Activated naive CD8-positive, alpha-beta T cell (primary cell): ENCODE measurements around the gene GIMAP8.

Experiments used
- H3K27ac Mint-ChIP-seq: one replicate; pipeline ENCODE4 v1.8.0; 2021; ENCODE audit warnings: mixed read lengths
- H3K27me3 Mint-ChIP-seq: one replicate; pipeline ENCODE4 v1.8.0; 2021; ENCODE audit warnings: mixed read lengths
- H3K36me3 Mint-ChIP-seq: one replicate; pipeline ENCODE4 v1.8.0; 2021; ENCODE audit warnings: mixed read lengths
- H3K4me1 Mint-ChIP-seq: one replicate; pipeline ENCODE4 v1.8.0; 2021; ENCODE audit warnings: low read depth, mixed read lengths
- H3K4me3 Mint-ChIP-seq: one replicate; pipeline ENCODE4 v1.8.0; 2021; ENCODE audit warnings: mild to moderate bottlenecking, mixed read lengths
- H3K9me3 Mint-ChIP-seq: one replicate; pipeline ENCODE4 v1.8.0; 2021; ENCODE audit warnings: low read depth, mixed read lengths

The GIMAP8 gene

DNA sequence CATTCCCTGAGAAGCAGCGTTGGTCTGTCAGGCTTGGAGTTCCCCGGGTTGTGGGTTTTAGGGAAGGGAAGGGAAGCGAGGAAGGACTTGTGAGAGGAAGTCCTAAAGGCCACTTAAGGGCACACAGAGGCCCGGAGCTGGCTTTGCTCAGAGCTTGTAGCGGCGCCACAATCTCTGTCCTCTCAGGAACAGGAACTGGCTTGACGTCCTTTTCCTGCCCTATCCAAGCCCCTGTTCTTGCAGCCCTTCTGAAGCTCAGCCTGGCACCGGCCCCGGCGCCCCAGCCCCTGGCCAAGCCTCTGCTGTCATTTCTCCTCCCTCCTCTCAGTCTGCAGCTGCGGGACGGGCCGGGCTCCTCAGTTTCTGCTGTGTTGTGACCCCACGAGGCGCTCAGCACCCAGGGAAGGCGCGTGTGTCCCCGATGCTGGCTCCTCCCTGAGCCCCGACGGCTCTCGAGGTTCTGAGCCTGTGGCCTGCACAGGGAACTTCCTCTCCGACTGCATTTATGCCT lies at the start of gene GIMAP8:
Gene GIMAP8, plus strand, starts transcription at position 140 of the 511 bp plus-strand sequence. CDS start 16,069 bp downstream, outside the sequence.
- peaks cover 70% of the 10 kb centered on the region for H3K4me1 Mint-ChIP-seq

DNA sequence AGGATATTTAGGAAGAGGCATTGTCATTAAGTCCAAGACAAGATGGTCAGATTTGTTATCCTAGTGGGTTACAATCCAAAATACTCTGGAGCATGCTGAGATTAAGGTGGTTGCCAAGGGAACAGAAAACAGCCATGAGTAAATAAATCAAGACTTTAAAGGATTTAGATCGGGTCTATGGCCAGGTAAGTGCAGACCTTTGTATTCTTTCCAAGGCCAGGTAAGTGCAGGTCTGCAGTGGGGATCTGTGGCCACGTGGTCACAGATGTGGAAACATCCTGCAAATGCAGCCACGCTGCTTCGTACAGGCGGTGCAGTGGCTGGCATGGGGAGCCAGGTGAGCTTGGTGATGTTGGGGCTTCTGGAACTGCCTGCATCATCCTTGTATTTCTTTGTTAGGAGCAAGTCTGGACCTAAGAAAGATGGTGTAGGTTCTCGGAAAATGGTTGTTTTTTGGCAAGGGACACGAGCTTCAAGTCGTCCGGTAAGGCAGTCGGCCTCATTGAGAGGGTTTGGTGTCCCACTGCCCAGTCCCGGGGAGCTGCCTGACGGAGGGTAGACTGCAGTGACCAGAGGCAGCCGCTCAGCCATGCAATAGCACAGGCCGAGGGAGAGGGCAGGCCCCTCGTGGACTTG lies 49.5 kb upstream of the GIMAP8 start:
- Mint-ChIP-seq H3K36me3 (no peaks in the 10 kb centered on the region), H3K27ac (no peak overlapping the region)

More for the DNA sequence above, at the start of gene GIMAP8:
- Mint-ChIP-seq H3K4me3 (peak within 1 kb of the TSS; percentile 99), H3K36me3 (peaks cover 9% of the 10 kb centered on the region), H3K27me3 (no peaks in the 10 kb centered on the region), H3K27ac (peak within 1 kb of the TSS; percentile 99), H3K9me3 (no peaks in the 10 kb centered on the region)

DNA sequence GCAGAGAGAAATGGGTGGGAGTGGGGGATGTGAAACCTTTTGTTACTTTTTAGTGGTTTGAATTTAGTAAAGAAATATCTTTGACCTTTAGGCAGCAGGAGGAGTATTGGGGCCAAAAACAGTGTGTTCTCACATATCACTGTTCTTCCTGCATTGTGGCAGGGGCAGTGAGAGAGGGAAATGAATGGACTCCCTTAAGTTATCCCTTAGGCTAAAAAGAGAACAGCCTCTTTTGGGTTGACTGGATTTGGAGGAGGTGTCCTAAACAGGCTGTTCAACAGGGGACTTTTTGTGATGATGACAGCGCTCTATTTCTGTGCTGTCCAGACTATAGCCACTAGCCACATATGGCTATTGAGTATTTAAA lies 49.0 kb upstream of the GIMAP8 start:
- Mint-ChIP-seq H3K27ac (no peak overlapping the region), H3K4me3 (no peak overlapping the region), H3K4me1 (peaks cover 23% of the 10 kb centered on the region), H3K9me3 (no peaks in the 10 kb centered on the region), H3K36me3 (no peaks in the 10 kb centered on the region), H3K27me3 (no peaks in the 10 kb centered on the region)

More for the DNA sequence above, 49.5 kb upstream of the GIMAP8 start:
- Mint-ChIP-seq H3K27me3 (no peaks in the 10 kb centered on the region), H3K9me3 (no peaks in the 10 kb centered on the region), H3K4me3 (no peak overlapping the region), H3K4me1 (peaks cover 18% of the 10 kb centered on the region)

DNA sequence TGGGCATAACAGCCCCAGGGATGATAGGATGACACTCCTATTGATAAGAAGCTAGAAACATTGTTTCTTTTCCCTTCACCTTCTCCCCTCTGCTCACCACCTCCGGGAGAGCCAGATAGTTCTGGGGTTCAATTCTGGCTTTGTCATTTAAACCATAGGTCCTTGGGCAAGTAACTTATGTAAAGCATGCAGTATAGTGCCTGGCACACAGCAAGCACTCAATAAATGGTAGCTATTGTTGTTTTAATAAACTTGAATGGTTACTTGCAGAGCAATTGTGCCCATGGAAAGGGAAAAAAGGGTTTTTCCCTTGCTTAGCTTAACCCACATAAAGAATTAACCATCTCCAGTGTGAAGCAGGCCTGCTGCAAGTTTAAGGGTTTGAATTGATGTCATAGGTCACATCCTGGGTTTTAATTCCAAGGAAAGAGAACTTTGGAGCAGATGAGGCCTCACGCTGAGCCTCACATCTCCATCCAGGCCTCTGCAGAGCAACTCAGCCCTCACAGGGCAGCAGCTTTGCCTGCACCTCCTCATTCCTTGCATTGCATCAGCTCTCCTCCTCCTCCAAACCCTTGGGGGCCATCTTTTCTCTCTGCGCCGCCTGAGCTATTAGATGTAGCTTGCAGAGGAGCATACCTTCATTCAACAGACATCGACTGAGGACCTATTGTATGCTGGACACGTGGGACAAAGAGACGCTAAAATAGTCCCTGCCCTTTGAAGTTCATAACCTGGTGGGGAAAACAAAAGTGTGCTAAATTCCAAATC lies 48.4 kb upstream of the GIMAP8 start:
- Mint-ChIP-seq H3K27me3 (no peaks in the 10 kb centered on the region), H3K4me3 (no peak overlapping the region), H3K4me1 (peaks cover 29% of the 10 kb centered on the region), H3K27ac (peak overlapping the region; percentile 51), H3K9me3 (no peaks in the 10 kb centered on the region), H3K36me3 (peaks cover under 1% of the 10 kb centered on the region)

DNA sequence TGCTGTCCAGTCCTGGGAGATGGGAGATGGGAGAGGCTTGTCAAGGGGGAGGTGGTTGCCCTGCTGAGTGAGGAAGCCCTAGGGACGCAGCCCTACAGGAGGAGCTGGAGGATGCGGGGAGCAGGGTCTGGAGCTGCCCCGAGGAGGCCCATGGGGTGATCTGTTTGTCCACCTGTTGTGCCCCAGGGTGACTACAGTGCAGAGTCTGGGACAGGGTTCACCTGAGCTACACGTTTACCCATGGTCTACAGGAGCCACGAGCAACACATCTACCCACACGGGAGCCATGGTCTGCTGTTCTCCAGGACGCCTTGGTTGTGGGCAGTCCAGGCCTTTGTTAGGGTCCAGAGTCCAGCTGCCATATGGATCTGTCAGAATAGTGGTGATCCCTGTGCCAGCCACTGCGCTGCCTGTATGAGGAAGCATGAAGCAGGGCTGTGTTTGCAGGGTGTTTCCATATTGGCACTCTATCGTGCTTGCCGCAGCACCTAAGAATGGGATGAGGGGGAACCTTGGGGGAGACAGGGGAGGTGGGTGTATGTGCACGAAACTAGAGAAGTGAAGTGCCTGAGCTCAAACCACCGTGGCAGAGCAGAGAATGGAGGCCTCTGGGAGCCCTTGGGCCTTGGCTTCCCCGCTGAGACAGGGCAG lies 47.6 kb upstream of the GIMAP8 start:
- Mint-ChIP-seq H3K9me3 (no peaks in the 10 kb centered on the region), H3K4me1 (peaks cover 31% of the 10 kb centered on the region), H3K36me3 (peaks cover 2% of the 10 kb centered on the region), H3K27me3 (no peaks in the 10 kb centered on the region), H3K27ac (peak overlapping the region; percentile 75), H3K4me3 (peak overlapping the region; percentile 61)

DNA sequence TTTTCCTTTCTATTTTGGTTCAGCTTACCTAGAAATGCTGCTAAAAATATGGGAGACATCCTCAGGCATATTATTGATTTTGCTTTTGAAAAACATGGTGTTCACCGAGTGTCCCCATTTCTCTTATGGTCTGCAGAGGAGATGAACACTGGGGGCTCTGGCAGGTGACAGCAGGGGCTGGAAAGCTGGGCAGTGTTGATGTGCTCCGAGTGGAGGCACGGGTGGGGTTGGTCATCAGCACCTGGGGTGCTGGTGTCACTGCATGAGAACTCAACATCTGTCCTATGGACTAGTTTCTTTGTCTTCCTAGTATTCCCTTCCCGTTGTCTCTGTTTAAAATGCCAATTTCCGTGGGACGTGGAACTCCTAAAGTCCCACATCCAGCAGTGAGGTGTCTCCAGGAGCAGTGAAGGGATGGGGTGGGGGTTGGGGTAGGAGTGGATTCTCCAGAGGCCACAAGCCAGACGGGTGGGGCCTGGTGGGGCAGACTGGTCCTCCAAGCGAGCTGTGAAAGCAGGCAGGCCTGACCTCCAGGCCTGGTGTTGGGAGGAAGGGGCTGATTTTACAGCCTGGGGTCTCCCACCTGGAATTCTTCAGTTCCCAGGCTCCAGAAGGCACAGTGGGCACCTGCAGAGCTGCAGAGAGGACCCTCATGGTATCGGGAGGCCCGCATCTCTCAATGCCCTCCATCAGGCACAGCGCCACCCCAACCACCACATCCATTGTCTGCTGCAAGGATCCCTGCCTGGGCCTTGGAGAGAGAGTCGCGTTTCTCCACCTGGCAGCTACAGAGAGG lies 46.9 kb upstream of the GIMAP8 start:
- H3K27me3 Mint-ChIP-seq, result no peaks in the 10 kb centered on the region
- peaks cover 33% of the 10 kb centered on the region for H3K4me1 Mint-ChIP-seq
- no peaks in the 10 kb centered on the region for H3K9me3 Mint-ChIP-seq
- H3K27ac Mint-ChIP-seq, result peak overlapping the region; percentile 95
- peaks cover 2% of the 10 kb centered on the region for H3K36me3 Mint-ChIP-seq
- peak overlapping the region; percentile 88 for H3K4me3 Mint-ChIP-seq

DNA sequence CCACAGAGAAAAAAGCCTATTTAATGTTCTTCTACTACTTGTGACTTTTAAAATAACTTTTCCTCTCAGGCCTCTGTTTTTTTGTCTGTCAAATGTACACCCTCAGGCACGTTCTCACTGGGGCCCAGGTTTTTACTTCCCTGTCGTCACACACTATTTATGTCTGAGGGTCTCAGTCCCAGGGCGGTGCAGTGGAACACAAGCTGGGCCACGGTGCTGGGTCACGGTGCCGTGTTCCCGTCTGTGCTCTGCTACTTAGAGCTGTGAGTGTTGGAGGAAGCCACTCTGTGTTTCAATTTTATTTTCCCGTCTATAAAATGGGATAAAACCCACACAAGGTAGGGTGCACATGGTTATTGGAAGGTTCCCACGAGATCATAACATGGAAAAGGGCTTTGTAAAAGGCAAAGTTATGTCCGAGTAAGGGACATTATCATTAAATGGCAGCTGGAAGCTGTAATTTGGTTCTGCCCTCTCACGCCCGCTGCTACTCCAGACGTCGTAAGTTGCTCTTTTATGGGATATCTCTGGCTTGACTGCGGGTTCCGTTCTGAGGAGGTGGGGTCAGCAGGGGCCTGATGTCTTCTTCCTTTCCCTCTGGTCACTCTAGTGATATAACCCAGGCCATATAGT lies 46.1 kb upstream of the GIMAP8 start:
- peaks cover 37% of the 10 kb centered on the region for H3K4me1 Mint-ChIP-seq
- no peaks in the 10 kb centered on the region for H3K27me3 Mint-ChIP-seq
- H3K9me3 Mint-ChIP-seq, result no peaks in the 10 kb centered on the region
- H3K4me3 Mint-ChIP-seq, result peak overlapping the region; percentile 88
- H3K27ac Mint-ChIP-seq, result peak overlapping the region; percentile 95
- H3K36me3 Mint-ChIP-seq, result peaks cover 2% of the 10 kb centered on the region

DNA sequence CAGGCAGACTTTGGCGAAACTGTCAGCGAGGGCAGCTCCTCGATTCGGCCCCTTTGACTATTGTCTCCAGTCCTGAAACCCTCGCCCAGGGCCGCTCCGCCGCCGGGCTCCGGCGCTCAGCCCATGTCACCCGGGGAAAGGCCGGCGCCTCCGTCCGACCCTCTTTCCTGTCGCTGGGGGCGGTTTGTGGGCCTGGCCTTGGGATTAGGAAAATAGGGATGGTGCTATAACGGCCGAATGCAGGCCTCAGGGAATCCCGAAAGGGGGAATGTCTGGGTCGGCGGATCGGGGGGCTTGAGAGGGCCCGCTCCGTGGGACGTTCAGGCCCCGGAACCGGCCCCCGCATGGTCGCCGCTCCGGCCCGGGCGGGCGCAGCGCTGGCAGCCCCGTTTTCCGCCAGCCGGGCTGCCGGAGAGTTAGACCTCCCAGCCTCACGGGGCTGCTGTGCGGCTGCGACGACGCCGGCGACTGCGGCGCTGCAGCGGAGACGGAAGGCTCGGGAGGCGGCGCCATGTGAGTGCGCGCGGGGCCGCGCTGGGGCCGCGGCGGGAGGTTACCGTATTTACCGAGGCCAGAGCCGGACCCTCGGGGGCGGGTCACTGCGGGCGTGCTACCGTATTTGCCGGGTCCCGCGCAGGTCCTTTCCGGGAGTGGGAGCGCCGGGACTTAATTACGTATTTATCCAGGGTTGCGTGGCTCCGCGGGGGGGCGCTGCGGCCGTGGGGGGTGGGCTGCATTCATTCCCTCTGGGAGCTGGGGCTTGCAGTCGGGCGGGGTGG lies 45.4 kb upstream of the GIMAP8 start:
- peaks cover 37% of the 10 kb centered on the region for H3K4me1 Mint-ChIP-seq
- H3K4me3 Mint-ChIP-seq, result peak overlapping the region; percentile 94

DNA sequence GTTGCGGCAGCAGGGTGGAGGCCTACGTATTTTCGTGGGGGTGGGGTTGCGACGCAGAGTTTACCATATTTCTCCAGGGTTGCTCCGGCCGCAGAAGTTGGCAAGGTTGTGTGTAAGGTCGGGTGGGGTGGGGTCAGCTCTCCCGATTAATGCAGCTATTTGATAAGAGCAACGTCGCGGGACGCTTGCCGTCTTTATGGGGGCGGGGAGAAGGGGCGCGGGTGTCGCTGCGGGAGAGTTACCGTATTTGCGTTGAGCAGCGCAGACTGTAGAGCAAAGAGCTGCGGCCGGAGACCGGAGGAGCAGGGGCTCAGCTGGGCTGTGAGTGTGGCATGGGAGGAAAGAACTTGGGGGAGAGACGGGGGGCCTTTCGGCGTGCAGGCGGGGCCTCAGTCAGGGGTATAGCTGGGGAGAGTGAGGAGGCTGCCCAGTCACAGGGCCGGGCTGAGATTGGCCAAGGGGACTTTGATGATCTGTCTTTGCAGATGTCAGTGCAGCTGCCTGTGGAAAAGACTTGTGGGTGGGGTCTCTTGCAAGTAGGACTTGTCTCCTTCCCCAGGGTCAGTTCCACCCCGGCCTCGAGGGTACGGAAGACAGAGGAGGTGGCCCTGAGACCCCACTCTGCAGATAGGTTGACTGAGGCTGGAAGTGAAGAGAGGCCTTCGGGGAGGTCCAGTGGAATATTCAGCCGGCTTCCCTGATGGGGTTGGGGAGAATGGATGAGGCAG lies 44.7 kb upstream of the GIMAP8 start:
- peak overlapping the region; percentile 98 for H3K27ac Mint-ChIP-seq
- H3K36me3 Mint-ChIP-seq, result peaks cover 2% of the 10 kb centered on the region
- H3K4me1 Mint-ChIP-seq, result peaks cover 37% of the 10 kb centered on the region
- peak overlapping the region; percentile 94 for H3K4me3 Mint-ChIP-seq
- no peaks in the 10 kb centered on the region for H3K9me3 Mint-ChIP-seq
- no peaks in the 10 kb centered on the region for H3K27me3 Mint-ChIP-seq

More for the DNA sequence above, 45.4 kb upstream of the GIMAP8 start:
- H3K9me3 Mint-ChIP-seq, result no peaks in the 10 kb centered on the region
- peak overlapping the region; percentile 98 for H3K27ac Mint-ChIP-seq
- H3K27me3 Mint-ChIP-seq, result no peaks in the 10 kb centered on the region
- peaks cover 2% of the 10 kb centered on the region for H3K36me3 Mint-ChIP-seq

DNA sequence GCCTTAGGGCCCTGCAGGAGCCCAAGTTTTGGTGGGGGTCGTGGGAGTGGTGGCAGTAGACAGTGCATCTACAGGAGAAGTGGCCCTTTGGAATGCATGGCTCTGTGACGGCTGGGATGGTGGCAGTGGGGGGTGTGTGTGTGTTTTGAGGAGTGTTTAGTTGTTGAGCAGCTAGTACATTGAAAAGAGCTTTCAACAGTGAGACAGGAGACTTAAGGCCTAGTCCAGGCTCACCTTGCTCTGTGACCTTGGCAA lies 44.2 kb upstream of the GIMAP8 start:
- peak overlapping the region; percentile 98 for H3K27ac Mint-ChIP-seq
- H3K27me3 Mint-ChIP-seq, result no peaks in the 10 kb centered on the region
- H3K4me1 Mint-ChIP-seq, result peaks cover 36% of the 10 kb centered on the region
- no peaks in the 10 kb centered on the region for H3K9me3 Mint-ChIP-seq
- peak overlapping the region; percentile 94 for H3K4me3 Mint-ChIP-seq
- peaks cover 2% of the 10 kb centered on the region for H3K36me3 Mint-ChIP-seq

DNA sequence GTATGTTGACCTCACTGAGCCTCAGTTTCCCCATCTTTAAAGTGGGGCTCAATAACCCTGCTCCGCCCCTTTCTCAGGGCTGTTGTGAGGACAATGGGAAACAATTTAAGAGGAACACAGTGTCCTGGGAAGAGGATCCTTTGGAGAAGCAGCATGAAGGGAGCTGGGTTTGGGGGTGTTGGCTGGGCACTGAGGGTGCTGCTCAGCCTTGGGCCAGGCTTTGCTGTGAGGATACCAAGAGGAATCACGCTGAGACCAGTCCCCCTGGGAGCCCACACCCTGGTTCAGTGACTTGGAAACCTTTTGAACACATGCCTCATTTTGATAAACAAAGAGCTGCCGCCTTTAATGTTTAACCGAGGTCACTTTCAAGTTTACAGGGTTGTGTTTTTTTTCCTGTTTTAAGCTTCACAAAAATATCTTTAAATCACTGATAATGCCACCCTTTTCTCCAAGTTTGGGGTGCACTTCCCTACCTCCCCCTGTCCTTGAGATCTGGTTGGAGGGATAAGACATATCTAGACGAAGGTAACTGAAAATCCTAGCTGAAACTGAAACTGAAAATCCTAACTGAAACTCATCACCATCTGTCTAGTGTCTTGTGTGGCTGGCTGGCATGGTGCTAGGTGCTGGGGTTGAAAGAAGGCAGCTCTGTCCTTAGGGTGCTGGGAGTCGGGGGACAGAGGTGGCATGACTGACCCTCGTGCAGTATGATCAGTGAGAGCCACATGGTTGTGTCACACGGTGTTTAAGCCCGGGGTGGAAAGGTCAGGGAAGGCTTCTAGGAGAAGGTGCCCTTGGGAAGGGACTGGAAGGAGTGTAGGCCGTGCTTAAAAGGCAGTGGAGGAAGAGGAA lies 43.6 kb upstream of the GIMAP8 start:
- Mint-ChIP-seq H3K27ac (peak overlapping the region; percentile 98), H3K9me3 (no peaks in the 10 kb centered on the region), H3K36me3 (peaks cover 2% of the 10 kb centered on the region), H3K4me1 (peaks cover 34% of the 10 kb centered on the region), H3K27me3 (no peaks in the 10 kb centered on the region), H3K4me3 (peak overlapping the region; percentile 94)

DNA sequence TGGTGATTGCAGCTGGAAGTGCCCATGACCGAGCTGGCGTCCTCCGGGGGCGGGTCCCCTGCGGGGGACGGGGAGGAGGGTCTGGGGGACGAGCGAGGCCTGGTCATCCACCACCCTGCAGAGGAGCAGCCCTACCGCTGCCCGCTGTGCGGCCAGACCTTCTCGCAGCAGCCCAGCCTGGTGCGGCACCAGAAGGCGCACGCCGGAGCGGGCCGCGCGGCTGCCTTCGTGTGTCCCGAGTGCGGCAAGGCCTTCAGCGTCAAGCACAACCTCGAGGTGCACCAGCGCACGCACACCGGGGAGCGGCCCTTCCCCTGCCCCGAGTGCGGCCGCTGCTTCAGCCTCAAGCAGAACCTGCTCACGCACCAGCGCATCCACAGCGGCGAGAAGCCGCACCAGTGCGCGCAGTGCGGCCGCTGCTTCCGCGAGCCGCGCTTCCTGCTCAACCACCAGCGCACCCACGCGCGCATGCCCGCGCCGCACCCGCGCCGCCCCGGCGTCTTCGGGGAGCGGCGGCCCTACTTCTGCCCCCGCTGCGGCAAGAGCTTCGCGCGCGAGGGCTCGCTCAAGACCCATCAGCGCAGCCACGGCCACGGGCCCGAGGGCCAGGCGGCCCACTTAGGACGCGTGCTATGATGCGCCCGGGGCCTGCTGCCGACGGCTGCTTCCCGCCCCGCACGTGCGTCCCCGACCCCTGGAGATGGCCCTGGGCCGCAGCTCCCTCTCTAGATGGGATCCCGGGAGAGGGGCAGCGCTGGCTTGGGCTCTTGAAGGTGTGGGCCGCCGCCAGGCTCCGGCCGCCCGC lies 42.6 kb upstream of the GIMAP8 start:
- peaks cover 2% of the 10 kb centered on the region for H3K36me3 Mint-ChIP-seq
- peaks cover 34% of the 10 kb centered on the region for H3K4me1 Mint-ChIP-seq
- H3K27ac Mint-ChIP-seq, result no peak overlapping the region

More for the DNA sequence above, 42.6 kb upstream of the GIMAP8 start:
- Mint-ChIP-seq H3K4me3 (no peak overlapping the region), H3K27me3 (no peaks in the 10 kb centered on the region), H3K9me3 (no peaks in the 10 kb centered on the region)
